Gastrocnemius medialis (tissue), 4 donors: Measurements from ENCODE around the gene NPB.

Experiments
- POLR2A ChIP-seq, 2 donors: fragments of 450-650 bp; IDR thresholded peaks; one replicate each; pipeline ENCODE4 v1.6.1; 2017; ENCODE audit warnings: antibody characterized with exemption in 2 of 2, mild to moderate bottlenecking in 2 of 2, moderate library complexity in 2 of 2
- TF ChIP-seq, protein P1 (sequence below), 5 experiments: fragments of 450-650 bp in 3 of 5; fragments of 200-600 bp in 2 of 5; sonication (generic) in 2 of 5; IDR thresholded peaks in 4 of 5; conservative IDR thresholded peaks in 1 of 5; 1 replicate in 4 of 5; 2 replicates in 1 of 5; pipeline ENCODE4 v1.5.1; 2016 to 2019; ENCODE audit warnings: antibody characterized with exemption in 5 of 5, mild to moderate bottlenecking in 3 of 5, moderate library complexity in 3 of 5

DNA sequence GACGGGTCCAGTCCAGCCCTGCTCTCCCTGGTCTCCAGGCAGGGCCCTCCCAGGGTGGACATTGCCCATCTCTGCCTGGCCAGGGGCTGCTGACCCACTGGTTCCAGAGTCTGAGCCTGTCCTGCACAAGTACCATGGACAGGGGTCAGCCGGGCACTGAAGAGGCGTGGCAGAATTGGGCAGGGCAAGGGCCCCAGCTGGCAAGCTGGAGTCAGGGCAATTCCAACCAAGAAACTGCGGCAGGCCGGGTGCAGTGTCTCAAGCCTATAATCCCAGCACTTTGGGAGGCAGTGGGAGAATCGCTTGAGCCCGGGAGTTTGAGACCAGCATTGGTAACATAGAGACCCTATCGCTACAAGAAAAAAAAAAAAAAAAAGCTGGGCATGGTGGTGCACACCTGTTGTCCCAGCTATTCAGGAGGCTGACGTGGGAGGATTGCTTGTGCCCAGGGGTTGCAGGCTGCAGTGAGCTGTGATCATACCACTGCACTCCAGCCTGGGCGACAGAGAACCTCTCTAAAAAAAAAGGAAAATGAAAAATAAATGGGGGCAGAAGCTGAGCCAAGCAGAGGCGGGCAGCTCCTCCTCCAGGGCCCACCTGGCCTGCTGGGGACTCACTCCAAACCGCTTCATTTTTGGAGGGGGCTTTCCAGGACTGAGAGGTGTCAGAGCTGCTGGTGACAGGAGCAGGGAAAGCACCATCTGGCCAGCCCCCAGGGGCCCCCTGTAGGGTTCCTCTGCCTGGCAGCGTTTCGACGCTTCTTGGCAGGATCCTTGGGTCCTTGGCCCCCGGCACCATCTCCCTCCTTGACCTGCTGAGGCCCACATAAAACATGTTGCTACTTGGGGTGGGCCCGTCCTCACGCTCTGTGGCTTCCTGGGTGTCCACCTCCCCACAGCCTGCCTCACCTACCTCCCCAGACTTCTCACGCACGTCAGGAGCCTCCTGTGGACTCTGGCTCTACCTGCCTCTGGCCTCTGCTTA lies 28.4 kb downstream of the NPB start:
- TF ChIP-seq POLR2A (IDR thresholded peaks at IDR 0.05), result no peak
- TF ChIP-seq, protein P1, sequence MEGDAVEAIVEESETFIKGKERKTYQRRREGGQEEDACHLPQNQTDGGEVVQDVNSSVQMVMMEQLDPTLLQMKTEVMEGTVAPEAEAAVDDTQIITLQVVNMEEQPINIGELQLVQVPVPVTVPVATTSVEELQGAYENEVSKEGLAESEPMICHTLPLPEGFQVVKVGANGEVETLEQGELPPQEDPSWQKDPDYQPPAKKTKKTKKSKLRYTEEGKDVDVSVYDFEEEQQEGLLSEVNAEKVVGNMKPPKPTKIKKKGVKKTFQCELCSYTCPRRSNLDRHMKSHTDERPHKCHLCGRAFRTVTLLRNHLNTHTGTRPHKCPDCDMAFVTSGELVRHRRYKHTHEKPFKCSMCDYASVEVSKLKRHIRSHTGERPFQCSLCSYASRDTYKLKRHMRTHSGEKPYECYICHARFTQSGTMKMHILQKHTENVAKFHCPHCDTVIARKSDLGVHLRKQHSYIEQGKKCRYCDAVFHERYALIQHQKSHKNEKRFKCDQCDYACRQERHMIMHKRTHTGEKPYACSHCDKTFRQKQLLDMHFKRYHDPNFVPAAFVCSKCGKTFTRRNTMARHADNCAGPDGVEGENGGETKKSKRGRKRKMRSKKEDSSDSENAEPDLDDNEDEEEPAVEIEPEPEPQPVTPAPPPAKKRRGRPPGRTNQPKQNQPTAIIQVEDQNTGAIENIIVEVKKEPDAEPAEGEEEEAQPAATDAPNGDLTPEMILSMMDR (IDR thresholded peaks at IDR 0.05 in 4 of 5, conservative IDR thresholded peaks at IDR 0.05 in 1 of 5), result no peak
